Measurements from ENCODE around the gene CABLES2. TPM values are rescaled to one million over a fixed set of nuclear protein-coding genes. Genes with fewer than 3 reads are reported as not detected.

The CABLES2 gene
- total RNA-seq, 1 experiment from 2014 or later, result 7.5 TPM

DNA sequence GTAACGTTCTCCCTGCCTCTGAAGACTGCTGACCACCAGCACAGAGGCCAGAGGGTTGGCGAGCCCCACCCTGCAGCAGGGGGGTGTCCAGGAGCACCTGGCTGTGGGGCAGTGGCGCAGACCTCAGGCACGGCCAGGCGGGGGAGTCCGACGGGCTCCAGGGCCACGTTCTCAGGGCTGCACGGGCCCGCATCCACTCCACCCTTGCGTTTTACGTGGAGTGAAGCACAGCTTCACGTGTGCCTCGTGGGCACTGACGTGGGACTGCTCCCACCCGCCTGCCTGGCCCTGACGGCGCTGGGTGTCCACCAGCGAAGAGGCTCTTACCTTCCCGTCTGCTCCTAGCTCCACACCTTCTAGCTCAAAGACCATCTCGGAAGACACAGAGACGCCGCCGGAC is 13.3 kb downstream of the CABLES2 start:
- H3K4me1 Mint-ChIP-seq, result peaks cover 2% of the 10 kb centered on the region
- ChIA-PET POLR2A (no interaction called here), CTCF (interaction anchor here (0.7 to 5.7 kb wide), 8 partner anchors 8 to 397 kb away, joined by 3 to 21 read pairs (median 4); no protein-coding TSS in a partner anchor)
- no peak overlapping the region for H3K27ac Mint-ChIP-seq
- no peak for TF ChIP-seq EMX1 (CRISPR knock-in tag; IDR thresholded peaks at IDR 0.05)
- no peak for TF ChIP-seq IRF2 (CRISPR knock-in tag; IDR thresholded peaks at IDR 0.05; ENCODE audit: borderline replicate concordance, low read depth)
- no peak for TF ChIP-seq MYBL2 (CRISPR knock-in tag; IDR thresholded peaks at IDR 0.05)
- TF ChIP-seq, protein P1, sequence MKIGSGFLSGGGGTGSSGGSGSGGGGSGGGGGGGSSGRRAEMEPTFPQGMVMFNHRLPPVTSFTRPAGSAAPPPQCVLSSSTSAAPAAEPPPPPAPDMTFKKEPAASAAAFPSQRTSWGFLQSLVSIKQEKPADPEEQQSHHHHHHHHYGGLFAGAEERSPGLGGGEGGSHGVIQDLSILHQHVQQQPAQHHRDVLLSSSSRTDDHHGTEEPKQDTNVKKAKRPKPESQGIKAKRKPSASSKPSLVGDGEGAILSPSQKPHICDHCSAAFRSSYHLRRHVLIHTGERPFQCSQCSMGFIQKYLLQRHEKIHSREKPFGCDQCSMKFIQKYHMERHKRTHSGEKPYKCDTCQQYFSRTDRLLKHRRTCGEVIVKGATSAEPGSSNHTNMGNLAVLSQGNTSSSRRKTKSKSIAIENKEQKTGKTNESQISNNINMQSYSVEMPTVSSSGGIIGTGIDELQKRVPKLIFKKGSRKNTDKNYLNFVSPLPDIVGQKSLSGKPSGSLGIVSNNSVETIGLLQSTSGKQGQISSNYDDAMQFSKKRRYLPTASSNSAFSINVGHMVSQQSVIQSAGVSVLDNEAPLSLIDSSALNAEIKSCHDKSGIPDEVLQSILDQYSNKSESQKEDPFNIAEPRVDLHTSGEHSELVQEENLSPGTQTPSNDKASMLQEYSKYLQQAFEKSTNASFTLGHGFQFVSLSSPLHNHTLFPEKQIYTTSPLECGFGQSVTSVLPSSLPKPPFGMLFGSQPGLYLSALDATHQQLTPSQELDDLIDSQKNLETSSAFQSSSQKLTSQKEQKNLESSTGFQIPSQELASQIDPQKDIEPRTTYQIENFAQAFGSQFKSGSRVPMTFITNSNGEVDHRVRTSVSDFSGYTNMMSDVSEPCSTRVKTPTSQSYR (CRISPR knock-in tag; IDR thresholded peaks at IDR 0.05), result no peak
- peaks cover 9% of the 10 kb centered on the region; the same call in 1 of the 2 replicates for H3K9me3 Mint-ChIP-seq
- no peak overlapping the region for H3K4me3 Mint-ChIP-seq
- peaks cover 5% of the 10 kb centered on the region for H3K36me3 Mint-ChIP-seq
- no peak for DNase-seq (ENCODE audit: low spot score)
- no peak for ATAC-seq
- H3K27me3 Mint-ChIP-seq (ENCODE audit: low read depth), result no peaks in the 10 kb centered on the region

DNA sequence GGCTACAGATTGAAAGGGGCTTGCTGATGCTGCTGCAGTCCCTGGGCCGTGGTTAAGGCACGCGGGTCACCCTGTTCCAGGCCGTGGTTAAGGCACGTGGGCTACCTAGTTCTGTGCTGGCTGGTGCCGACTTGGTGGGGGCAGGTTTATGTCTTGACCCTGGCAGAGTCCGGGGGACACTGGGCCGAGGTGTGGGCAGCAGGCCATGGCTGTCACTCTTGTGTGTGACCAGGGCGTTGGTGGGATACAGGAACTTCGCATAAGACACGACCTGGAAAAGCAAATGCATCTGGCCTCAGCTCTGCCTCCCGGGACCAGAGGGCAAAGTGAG is 13.8 kb downstream of the CABLES2 start:
- POLR2A ChIA-PET, result no interaction called here

More for the DNA sequence above, 13.8 kb downstream of the CABLES2 start:
- H3K9me3 Mint-ChIP-seq, result peaks cover 9% of the 10 kb centered on the region; the same call in 1 of the 2 replicates
- H3K36me3 Mint-ChIP-seq, result peaks cover 11% of the 10 kb centered on the region
- no peak overlapping the region for H3K27ac Mint-ChIP-seq
- no peaks in the 10 kb centered on the region for H3K27me3 Mint-ChIP-seq (ENCODE audit: low read depth)
- TF ChIP-seq CBFB (CRISPR knock-in tag; IDR thresholded peaks at IDR 0.05; ENCODE audit: low read depth) (no peak), OVOL2 (CRISPR knock-in tag; IDR thresholded peaks at IDR 0.05; ENCODE audit: borderline replicate concordance) (no peak), ZNF232 (CRISPR knock-in tag; IDR thresholded peaks at IDR 0.05) (no peak), ZNF396 (CRISPR knock-in tag; IDR thresholded peaks at IDR 0.05; ENCODE audit: borderline replicate concordance) (no peak), ELF4 (CRISPR knock-in tag; IDR thresholded peaks at IDR 0.05; ENCODE audit: low read depth) (no peak), ZNF416 (CRISPR knock-in tag; IDR thresholded peaks at IDR 0.05) (no peak), MYBL2 (CRISPR knock-in tag; IDR thresholded peaks at IDR 0.05) (no peak), ZNF138 (CRISPR knock-in tag; conservative IDR thresholded peaks at IDR 0.05) (no peak), NFYB (CRISPR knock-in tag; conservative IDR thresholded peaks at IDR 0.05; ENCODE audit: low read depth) (no peak), KAT7 (CRISPR knock-in tag; IDR thresholded peaks at IDR 0.05; ENCODE audit: borderline replicate concordance) (no peak), FOXP1 (CRISPR knock-in tag; IDR thresholded peaks at IDR 0.05; ENCODE audit: borderline replicate concordance) (no peak), CREM (CRISPR knock-in tag; IDR thresholded peaks at IDR 0.05) (no peak), ETV6 (CRISPR knock-in tag; IDR thresholded peaks at IDR 0.05) (no peak), PRRX2 (CRISPR knock-in tag; IDR thresholded peaks at IDR 0.05) (no peak)
- TF ChIP-seq, protein P2, sequence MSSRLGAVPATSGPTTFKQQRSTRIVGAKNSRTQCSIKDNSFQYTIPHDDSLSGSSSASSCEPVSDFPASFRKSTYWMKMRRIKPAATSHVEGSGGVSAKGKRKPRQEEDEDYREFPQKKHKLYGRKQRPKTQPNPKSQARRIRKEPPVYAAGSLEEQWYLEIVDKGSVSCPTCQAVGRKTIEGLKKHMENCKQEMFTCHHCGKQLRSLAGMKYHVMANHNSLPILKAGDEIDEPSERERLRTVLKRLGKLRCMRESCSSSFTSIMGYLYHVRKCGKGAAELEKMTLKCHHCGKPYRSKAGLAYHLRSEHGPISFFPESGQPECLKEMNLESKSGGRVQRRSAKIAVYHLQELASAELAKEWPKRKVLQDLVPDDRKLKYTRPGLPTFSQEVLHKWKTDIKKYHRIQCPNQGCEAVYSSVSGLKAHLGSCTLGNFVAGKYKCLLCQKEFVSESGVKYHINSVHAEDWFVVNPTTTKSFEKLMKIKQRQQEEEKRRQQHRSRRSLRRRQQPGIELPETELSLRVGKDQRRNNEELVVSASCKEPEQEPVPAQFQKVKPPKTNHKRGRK (CRISPR knock-in tag; IDR thresholded peaks at IDR 0.05; ENCODE audit: borderline replicate concordance), result no peak
- TF ChIP-seq, protein P3, sequence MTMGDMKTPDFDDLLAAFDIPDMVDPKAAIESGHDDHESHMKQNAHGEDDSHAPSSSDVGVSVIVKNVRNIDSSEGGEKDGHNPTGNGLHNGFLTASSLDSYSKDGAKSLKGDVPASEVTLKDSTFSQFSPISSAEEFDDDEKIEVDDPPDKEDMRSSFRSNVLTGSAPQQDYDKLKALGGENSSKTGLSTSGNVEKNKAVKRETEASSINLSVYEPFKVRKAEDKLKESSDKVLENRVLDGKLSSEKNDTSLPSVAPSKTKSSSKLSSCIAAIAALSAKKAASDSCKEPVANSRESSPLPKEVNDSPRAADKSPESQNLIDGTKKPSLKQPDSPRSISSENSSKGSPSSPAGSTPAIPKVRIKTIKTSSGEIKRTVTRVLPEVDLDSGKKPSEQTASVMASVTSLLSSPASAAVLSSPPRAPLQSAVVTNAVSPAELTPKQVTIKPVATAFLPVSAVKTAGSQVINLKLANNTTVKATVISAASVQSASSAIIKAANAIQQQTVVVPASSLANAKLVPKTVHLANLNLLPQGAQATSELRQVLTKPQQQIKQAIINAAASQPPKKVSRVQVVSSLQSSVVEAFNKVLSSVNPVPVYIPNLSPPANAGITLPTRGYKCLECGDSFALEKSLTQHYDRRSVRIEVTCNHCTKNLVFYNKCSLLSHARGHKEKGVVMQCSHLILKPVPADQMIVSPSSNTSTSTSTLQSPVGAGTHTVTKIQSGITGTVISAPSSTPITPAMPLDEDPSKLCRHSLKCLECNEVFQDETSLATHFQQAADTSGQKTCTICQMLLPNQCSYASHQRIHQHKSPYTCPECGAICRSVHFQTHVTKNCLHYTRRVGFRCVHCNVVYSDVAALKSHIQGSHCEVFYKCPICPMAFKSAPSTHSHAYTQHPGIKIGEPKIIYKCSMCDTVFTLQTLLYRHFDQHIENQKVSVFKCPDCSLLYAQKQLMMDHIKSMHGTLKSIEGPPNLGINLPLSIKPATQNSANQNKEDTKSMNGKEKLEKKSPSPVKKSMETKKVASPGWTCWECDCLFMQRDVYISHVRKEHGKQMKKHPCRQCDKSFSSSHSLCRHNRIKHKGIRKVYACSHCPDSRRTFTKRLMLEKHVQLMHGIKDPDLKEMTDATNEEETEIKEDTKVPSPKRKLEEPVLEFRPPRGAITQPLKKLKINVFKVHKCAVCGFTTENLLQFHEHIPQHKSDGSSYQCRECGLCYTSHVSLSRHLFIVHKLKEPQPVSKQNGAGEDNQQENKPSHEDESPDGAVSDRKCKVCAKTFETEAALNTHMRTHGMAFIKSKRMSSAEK (CRISPR knock-in tag; IDR thresholded peaks at IDR 0.05; ENCODE audit: borderline replicate concordance), result no peak
- H3K4me1 Mint-ChIP-seq, result peaks cover 7% of the 10 kb centered on the region
- CTCF ChIA-PET, result interaction anchor here (0.9 to 5.7 kb wide), 7 partner anchors 8 to 398 kb away, joined by 3 to 21 read pairs (median 4); no protein-coding TSS in a partner anchor
- ATAC-seq, result no peak
- no peak overlapping the region for H3K4me3 Mint-ChIP-seq
- DNase-seq (ENCODE audit: low spot score), result no peak
